Thoracic aorta (tissue), 2 donors: ENCODE results near the gene MROH2A. TPM values are rescaled to one million over a fixed set of nuclear protein-coding genes. Genes with fewer than 3 reads are reported as not detected.
A peak's percentile ranks its signal among the peaks of the same experiment; 100 is the strongest.

Source experiments
- ATAC-seq: fragments of 150-250 bp; one replicate; pipeline ENCODE4 v1.8.0; 2017; ENCODE audit warnings: low read depth; ENCODE audit not compliant: insufficient number of reproducible peaks, low FRiP score
- DNase-seq: peaks from one replicate; pipeline ENCODE4 v3.0.0-alpha.2; 2020; ENCODE audit warnings: low spot score
- H3K27ac ChIP-seq, 2 donors: fragments of 200-600 bp; sonication (generic); 1 replicate in 1 of 2; 2 replicates in 1 of 2; pipeline ENCODE4 v1.5.1; 2016; ENCODE audit warnings: mild to moderate bottlenecking in 2 of 2, moderate library complexity in 2 of 2
- H3K27me3 ChIP-seq: fragments of 200-600 bp; sonication (generic); replicated peaks from 2 replicates; pipeline ENCODE4 v1.6.0; 2016; ENCODE audit warnings: mild to moderate bottlenecking; ENCODE audit not compliant: insufficient read depth
- H3K36me3 ChIP-seq: fragments of 200-600 bp; sonication (generic); one replicate; pipeline ENCODE4 v1.5.1; 2016
- H3K4me1 ChIP-seq, 2 donors: fragments of 200-600 bp; sonication (generic); 1 replicate in 1 of 2; 2 replicates in 1 of 2; pipeline versions ENCODE4 v1.5.1 to v1.6.0; 2016; ENCODE audit warnings: low read depth in 2 of 2, mild to moderate bottlenecking in 1 of 2; ENCODE audit not compliant: control insufficient read depth in 1 of 2
- H3K4me3 ChIP-seq: fragments of 200-600 bp; sonication (generic); 2 replicates; pipeline ENCODE4 v1.5.1; 2016; ENCODE audit warnings: mild to moderate bottlenecking
- H3K9me3 ChIP-seq: fragments of 200-600 bp; sonication (generic); 2 replicates; pipeline ENCODE4 v1.5.1; 2016
- CTCF ChIP-seq: fragments of 200-600 bp; sonication (generic); IDR thresholded peaks from one replicate; pipeline ENCODE4 v1.5.1; 2019; ENCODE audit warnings: antibody characterized with exemption
- total RNA-seq, 2 donors: library from RNA; depleted of rRNA; stranded (reverse); fragments of >200 nt; gene quantifications; one replicate each; pipeline versions ENCODE4 v1.1.0 to v1.2.3, GENCODE V29; 2016

MROH2A gene
- total RNA-seq, 2 donors from 2014 or later = not detected

- no peak for TF ChIP-seq CTCF
- Histone ChIP-seq H3K36me3 (no peaks in the 10 kb centered on the region), H3K27ac (no peak overlapping the region), H3K27me3 (no peaks in the 10 kb centered on the region), H3K9me3 (no peaks in the 10 kb centered on the region), H3K4me1 (peaks cover 0 to 9% of the 10 kb centered on the region in 2 donors), H3K4me3 (peak overlapping the region; percentile 80)
- no peak for ATAC-seq
- no peak for DNase-seq
Observed at GRCh38 chr2:233853883-233854240, 75.7 kb downstream of the MROH2A start.

- Histone ChIP-seq H3K4me3 (peak within 1 kb of the TSS; percentile 80), H3K9me3 (no peaks in the 10 kb centered on the region), H3K36me3 (no peaks in the 10 kb centered on the region), H3K4me1 (peaks cover 0 to 9% of the 10 kb centered on the region in 2 donors), H3K27ac (peak within 1 kb of the TSS; percentile 26 to 46), H3K27me3 (no peaks in the 10 kb centered on the region)
- no peak for TF ChIP-seq CTCF
- DNase-seq = peak; percentile 79
- peak; percentile 99 for ATAC-seq
Observed at GRCh38 chr2:233854241-233854981, 76.3 kb downstream of the MROH2A start, which contains the start of gene HJURP. Gene HJURP, minus strand, starts transcription at chr2:233854535. Its CDS starts 35 bp downstream, at chr2:233854500.

GRCh38 chr2:233855345-233855744 lies 77.2 kb downstream of the MROH2A start:
- DNase-seq (no peak), ATAC-seq (no peak)
- Histone ChIP-seq H3K27me3 (no peaks in the 10 kb centered on the region), H3K4me1 (peaks cover 0 to 9% of the 10 kb centered on the region in 2 donors), H3K4me3 (no peak overlapping the region), H3K36me3 (no peaks in the 10 kb centered on the region), H3K9me3 (no peaks in the 10 kb centered on the region), H3K27ac (no peak overlapping the region)
- TF ChIP-seq CTCF = no peak

GRCh38 chr2:233856184-233856583 lies 78.1 kb downstream of the MROH2A start:
- H3K4me1 ChIP-seq = peaks cover 0 to 9% of the 10 kb centered on the region in 2 donors
- H3K9me3 ChIP-seq = no peaks in the 10 kb centered on the region
- no peaks in the 10 kb centered on the region for H3K27me3 ChIP-seq
- H3K36me3 ChIP-seq = no peaks in the 10 kb centered on the region
- no peak overlapping the region for H3K4me3 ChIP-seq
- no peak for ATAC-seq
- DNase-seq = no peak
- H3K27ac ChIP-seq = no peak overlapping the region
- no peak for TF ChIP-seq CTCF

GRCh38 chr2:233857511-233858141 lies 79.5 kb downstream of the MROH2A start:
- Histone ChIP-seq H3K9me3 (no peaks in the 10 kb centered on the region), H3K4me3 (no peak overlapping the region), H3K36me3 (no peaks in the 10 kb centered on the region), H3K4me1 (peaks cover 0 to 9% of the 10 kb centered on the region in 2 donors), H3K27ac (no peak overlapping the region), H3K27me3 (no peaks in the 10 kb centered on the region)
- TF ChIP-seq CTCF = peak; percentile 9
- ATAC-seq = no peak
- DNase-seq = no peak
